MM.1S (cell line): ENCODE measurements around the gene NOXRED1.

Experiments
- CTCF ChIP-seq: fragments of 300-600 bp; sonication (generic); IDR thresholded peaks from 2 replicates; pipeline ENCODE4 v1.5.1; 2016; ENCODE audit warnings: antibody characterized with exemption, low read length, mixed read lengths
- EZH2 ChIP-seq: fragments of 300-600 bp; sonication (generic); optimal IDR thresholded peaks from 2 replicates; pipeline ENCODE3; 2017; ENCODE audit warnings: low read depth, mild to moderate bottlenecking, antibody characterized with exemption, low read length, mixed read lengths
- EZH2phosphoT487 ChIP-seq: fragments of 300-600 bp; sonication (generic); IDR thresholded peaks from 2 replicates; pipeline ENCODE4 v1.6.1; 2018; ENCODE audit warnings: antibody characterized with exemption, low read length

- TF ChIP-seq CTCF = peak; percentile 44
- no peak for TF ChIP-seq EZH2
- TF ChIP-seq EZH2phosphoT487 = no peak
Observed at GRCh38 chr14:77459072-77459723, 35.9 kb upstream of the NOXRED1 start.
